Breast epithelium (tissue), 3 donors: Measurements from ENCODE around the gene ZNF516.

ENCODE experiments used
- POLR2A ChIP-seq: fragments of 450-650 bp; IDR thresholded peaks from one replicate; pipeline ENCODE4 v1.6.1; 2016; ENCODE audit warnings: antibody characterized with exemption, mild to moderate bottlenecking, moderate library complexity
- TF ChIP-seq, protein P1 (sequence below), 3 donors: fragments of 450-650 bp; IDR thresholded peaks; one replicate each; pipeline ENCODE4 v1.5.1; 2016 to 2017; ENCODE audit warnings: antibody characterized with exemption in 3 of 3, mild to moderate bottlenecking in 3 of 3, moderate library complexity in 3 of 3

DNA sequence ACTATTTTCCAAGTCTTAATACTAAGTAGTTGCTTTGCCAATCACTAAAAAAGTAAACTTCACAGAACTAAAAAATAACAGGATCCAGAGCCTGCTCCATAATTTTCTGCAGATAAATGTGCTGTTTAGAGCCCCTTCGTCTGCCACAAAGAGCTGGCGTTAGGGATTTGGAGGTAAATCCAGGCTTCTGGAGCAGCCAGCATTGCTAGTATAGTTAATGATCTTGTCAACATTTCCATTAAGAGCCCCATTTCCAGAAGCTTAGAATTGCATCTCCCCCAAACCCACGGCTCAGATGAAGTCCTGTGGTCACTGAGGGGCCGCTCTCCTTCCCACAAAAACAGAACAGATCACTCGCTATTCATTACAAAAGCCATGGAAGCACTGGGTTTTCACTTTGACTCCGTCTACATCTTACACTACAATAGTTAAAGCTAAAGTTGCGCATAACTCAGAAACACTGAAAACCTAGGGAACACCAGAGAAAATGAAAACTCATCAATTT, 41.9 kb downstream of the ZNF516 start:
- no peak for TF ChIP-seq POLR2A
- TF ChIP-seq, protein P1, sequence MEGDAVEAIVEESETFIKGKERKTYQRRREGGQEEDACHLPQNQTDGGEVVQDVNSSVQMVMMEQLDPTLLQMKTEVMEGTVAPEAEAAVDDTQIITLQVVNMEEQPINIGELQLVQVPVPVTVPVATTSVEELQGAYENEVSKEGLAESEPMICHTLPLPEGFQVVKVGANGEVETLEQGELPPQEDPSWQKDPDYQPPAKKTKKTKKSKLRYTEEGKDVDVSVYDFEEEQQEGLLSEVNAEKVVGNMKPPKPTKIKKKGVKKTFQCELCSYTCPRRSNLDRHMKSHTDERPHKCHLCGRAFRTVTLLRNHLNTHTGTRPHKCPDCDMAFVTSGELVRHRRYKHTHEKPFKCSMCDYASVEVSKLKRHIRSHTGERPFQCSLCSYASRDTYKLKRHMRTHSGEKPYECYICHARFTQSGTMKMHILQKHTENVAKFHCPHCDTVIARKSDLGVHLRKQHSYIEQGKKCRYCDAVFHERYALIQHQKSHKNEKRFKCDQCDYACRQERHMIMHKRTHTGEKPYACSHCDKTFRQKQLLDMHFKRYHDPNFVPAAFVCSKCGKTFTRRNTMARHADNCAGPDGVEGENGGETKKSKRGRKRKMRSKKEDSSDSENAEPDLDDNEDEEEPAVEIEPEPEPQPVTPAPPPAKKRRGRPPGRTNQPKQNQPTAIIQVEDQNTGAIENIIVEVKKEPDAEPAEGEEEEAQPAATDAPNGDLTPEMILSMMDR (IDR thresholded peaks at IDR 0.05), result no peak
